K562 (cell line): Measurements from ENCODE around the gene SPTBN4. TPM values are rescaled to one million over a fixed set of nuclear protein-coding genes. Genes with fewer than 3 reads are reported as not detected.

Source experiments
- ATAC-seq: fragments of 200-7000 bp; cut with Tn5 transposase; 3 replicates; pipeline ENCODE4 v1.9.1; 2020; ENCODE audit warnings: moderate library complexity
- BruUV-seq: library from RNA; stranded (reverse); fragments of 400-500 nt; replicated peaks from 2 replicates; lab custom pipeline; 2021; lab: Mats Ljungman, UMichigan
- CTCF ChIA-PET: fragments of 300-600 bp; formaldehyde crosslinking; extraction: SDS; loops from one replicate; lab custom pipeline; 2021; ENCODE audit warnings: low intra/inter-chr PET ratio; lab: Yijun Ruan, JAX
- POLR2A ChIA-PET: fragments of 300-600, 350-650 bp; sonication (Branson Sonifier 250); formaldehyde crosslinking; extraction: SDS; loops from one replicate; lab custom pipeline; 2021; ENCODE audit warnings: antibody characterized with exemption, inconsistent platforms; lab: Yijun Ruan, JAX
- DNase-seq, 4 experiments: peaks; one replicate each; pipeline versions ENCODE4 v3.0.0 to v3.0.0-alpha.2; 2011 to 2018; ENCODE audit warnings: low spot score in 3 of 4, mixed read lengths in 3 of 4; ENCODE audit errors: extremely low read depth in 1 of 4
- FAIRE-seq: peaks from 2 replicates; lab custom pipeline; 2011; peaks lifted over from hg19 to GRCh38; lab: Jason Lieb, UNC
- H2AFZ ChIP-seq: 2 replicates; pipeline ENCODE4 v1.6.0; 2011; ENCODE audit warnings: low read depth, low read length, control low read depth, inconsistent platforms
- H3K27ac ChIP-seq: fragments of 200-600 bp; 3 replicates; pipeline ENCODE4 v1.8.0; 2011; ENCODE audit warnings: low read depth, mild to moderate bottlenecking, control low read depth, inconsistent platforms, low read length, moderate library complexity, mixed read lengths; ENCODE audit errors: extremely low read depth
- H3K27me3 ChIP-seq, 2 experiments: fragments of 300-600 bp in 1 of 2; 2 replicates in 1 of 2; 3 replicates in 1 of 2; pipeline versions ENCODE4 v1.6.0 to v1.8.0; 2011; ENCODE audit warnings: inconsistent platforms in 2 of 2, low read length in 2 of 2, mild to moderate bottlenecking in 1 of 2, mixed read lengths in 1 of 2, moderate library complexity in 1 of 2; ENCODE audit not compliant: control insufficient read depth in 2 of 2, insufficient read depth in 2 of 2
- H3K36me3 ChIP-seq: fragments of 300-600 bp; 3 replicates; pipeline ENCODE4 v1.8.0; 2011; ENCODE audit warnings: mild to moderate bottlenecking, low read length, inconsistent platforms; ENCODE audit not compliant: control insufficient read depth, insufficient read depth
- H3K4me1 ChIP-seq, 2 experiments: fragments of 200-600 bp in 1 of 2; replicated peaks in 1 of 2; 2 replicates in 1 of 2; 3 replicates in 1 of 2; pipeline versions ENCODE4 v1.5.1 to v1.8.0; 2011; ENCODE audit warnings: inconsistent platforms in 2 of 2, low read length in 2 of 2, mild to moderate bottlenecking in 1 of 2, mixed read lengths in 1 of 2, moderate library complexity in 1 of 2; ENCODE audit not compliant: control insufficient read depth in 2 of 2, insufficient read depth in 2 of 2
- H3K4me2 ChIP-seq: 2 replicates; pipeline ENCODE4 v1.6.1; 2011; ENCODE audit warnings: low read length, control low read depth, inconsistent platforms, mixed read lengths; ENCODE audit not compliant: insufficient read depth
- H3K4me3 ChIP-seq: fragments of 200-600 bp; sonication (generic), shearing (Covaris generic); 2 replicates; pipeline ENCODE4 v1.5.1; 2016; ENCODE audit warnings: control low read depth, inconsistent platforms
- H3K79me2 ChIP-seq: fragments of 200-600 bp; 3 replicates; pipeline ENCODE4 v1.8.0; 2011; ENCODE audit warnings: low read length, inconsistent platforms; ENCODE audit not compliant: control insufficient read depth, insufficient read depth
- H3K9ac ChIP-seq, 2 experiments: 2 replicates each; pipeline versions ENCODE4 v1.6.0 to v1.6.1; 2011; ENCODE audit warnings: low read depth in 2 of 2, low read length in 2 of 2, control low read depth in 1 of 2, inconsistent platforms in 1 of 2, mild to moderate bottlenecking in 1 of 2, mixed read lengths in 1 of 2; ENCODE audit not compliant: insufficient read depth in 1 of 2
- H3K9me1 ChIP-seq: one replicate; pipeline ENCODE4 v1.6.0; 2011; ENCODE audit warnings: inconsistent platforms, mild to moderate bottlenecking, low read length, moderate library complexity; ENCODE audit not compliant: control insufficient read depth, insufficient read depth
- H3K9me3 ChIP-seq: replicated peaks from 2 replicates; pipeline ENCODE4 v1.5.1; 2011; ENCODE audit warnings: low read depth, low read length, inconsistent platforms; ENCODE audit not compliant: control insufficient read depth, insufficient read depth
- H4K20me1 ChIP-seq: replicated peaks from 2 replicates; pipeline ENCODE4 v1.6.1; 2011; ENCODE audit warnings: low read length, inconsistent platforms, mixed read lengths; ENCODE audit not compliant: control insufficient read depth, insufficient read depth
- ARHGAP35 ChIP-seq: fragments of 450-650 bp; IDR thresholded peaks from 2 replicates; pipeline ENCODE4 v1.6.1; 2018; ENCODE audit not compliant: partially characterized antibody
- BRD9 ChIP-seq: fragments of 450-650 bp; IDR thresholded peaks from 2 replicates; pipeline ENCODE4 v1.6.1; 2018; ENCODE audit warnings: low read depth; ENCODE audit not compliant: partially characterized antibody
- ESRRB ChIP-seq: fragments of 250-450 bp; sonication (Bioruptor Pico); IDR thresholded peaks from 2 replicates; pipeline ENCODE4 v1.5.0; 2020; ENCODE audit warnings: mild to moderate bottlenecking, moderate library complexity, borderline replicate concordance
- FOXM1 ChIP-seq, 2 experiments: fragments of 450-650 bp in 1 of 2; sonication (generic) in 1 of 2; formaldehyde crosslinking in 1 of 2; IDR thresholded peaks; 2 replicates each; pipeline versions ENCODE4 v1.6.1 to v1.9.0; 2017 to 2022; ENCODE audit warnings: low read depth in 2 of 2, mild to moderate bottlenecking in 2 of 2, missing genetic modification reagents in 1 of 2, moderate library complexity in 1 of 2
- MAFG ChIP-seq: fragments of 450-650 bp; conservative IDR thresholded peaks from 2 replicates; pipeline ENCODE4 v1.6.1; 2016; ENCODE audit warnings: missing genetic modification characterization, missing compliant biosample characterization
- MBD2 ChIP-seq: sonication (generic); IDR thresholded peaks from 2 replicates; pipeline ENCODE4 v1.6.1; 2016; ENCODE audit warnings: low read depth, borderline replicate concordance
- NBN ChIP-seq: fragments of 450-650 bp; IDR thresholded peaks from 2 replicates; pipeline ENCODE4 v1.6.1; 2016; ENCODE audit warnings: low read depth, mild to moderate bottlenecking
- PCBP1 ChIP-seq: fragments of 200-400 bp; formaldehyde crosslinking; IDR thresholded peaks from 2 replicates; pipeline ENCODE4 v1.6.1; 2018; ENCODE audit warnings: mild to moderate bottlenecking, low read depth, low read length; ENCODE audit not compliant: poor library complexity, severe bottlenecking
- PHTF2 ChIP-seq: fragments of 250-450 bp; sonication (Bioruptor Pico); IDR thresholded peaks from 2 replicates; pipeline ENCODE4 v1.5.0; 2021; ENCODE audit warnings: mild to moderate bottlenecking
- PRPF4 ChIP-seq: fragments of 200-400 bp; formaldehyde crosslinking; IDR thresholded peaks from one replicate; pipeline ENCODE4 v1.6.1; 2017; ENCODE audit warnings: low read length, low read depth, mild to moderate bottlenecking; ENCODE audit not compliant: insufficient read depth, poor library complexity, severe bottlenecking
- RBM15 ChIP-seq: fragments of 200-400 bp; formaldehyde crosslinking; IDR thresholded peaks from 2 replicates; pipeline ENCODE4 v1.6.1; 2018; ENCODE audit warnings: mild to moderate bottlenecking, low read length, moderate library complexity; ENCODE audit not compliant: insufficient read depth
- RBM25 ChIP-seq: fragments of 200-400 bp; formaldehyde crosslinking; IDR thresholded peaks from 2 replicates; pipeline ENCODE4 v1.6.1; 2018; ENCODE audit warnings: low read length, low read depth, moderate library complexity; ENCODE audit not compliant: severe bottlenecking
- TCF7L2 ChIP-seq: fragments of 150-350 bp; IDR thresholded peaks from 2 replicates; pipeline ENCODE4 v1.6.1; 2016; ENCODE audit warnings: low read depth, mild to moderate bottlenecking, low read length, moderate library complexity
- XRCC3 ChIP-seq: fragments of 450-650 bp; IDR thresholded peaks from 2 replicates; pipeline ENCODE4 v1.6.1; 2017; ENCODE audit warnings: mild to moderate bottlenecking, moderate library complexity
- ZFP36 ChIP-seq: fragments of 150-350 bp; IDR thresholded peaks from 2 replicates; pipeline ENCODE4 v1.6.1; 2018; ENCODE audit warnings: low read length, low read depth; ENCODE audit not compliant: partially characterized antibody
- ZNF436 ChIP-seq: fragments of 250-450, 450-650 bp; sonication (Bioruptor Pico); formaldehyde crosslinking; IDR thresholded peaks from 2 replicates; pipeline ENCODE4 v1.7.0; 2020; ENCODE audit warnings: mild to moderate bottlenecking
- ZNF77 ChIP-seq: fragments of 250-450 bp; sonication (Bioruptor Pico); IDR thresholded peaks from 2 replicates; pipeline ENCODE4 v1.5.0; 2020
- ZNF785 ChIP-seq: fragments of 250-450 bp; sonication (Bioruptor Pico); IDR thresholded peaks from 2 replicates; pipeline ENCODE4 v1.4.0; 2020; ENCODE audit warnings: mild to moderate bottlenecking
- WGBS: fragments of 100-300 bp; shearing (Covaris generic); methylation state at CpG from one replicate; pipeline ENCODE4 v1.1.6; 2016; ENCODE audit warnings: low coverage, mixed read lengths; ENCODE audit not compliant: insufficient coverage; ENCODE audit errors: missing lambda C conversion rate; 5-methylcytosine and 5-hydroxymethylcytosine counted together
- in situ Hi-C: fragments of 300-500 bp; cut with MboI; formaldehyde crosslinking; loops from 4 replicates; pipeline ENCODE4 v1.15.0; 2018; ENCODE audit warnings: inconsistent platforms, mixed read lengths
- intact Hi-C: fragments of 100-400 bp; cut with micrococcal nuclease; formaldehyde crosslinking; loops from 2 replicates; pipeline ENCODE4 v1.14.2; 2022
- polyA plus RNA-seq, 8 experiments: library from polyadenylated mRNA; depleted of rRNA in 4 of 8; stranded (reverse) in 5 of 8; unstranded in 3 of 8; fragments of >200 nt; fragmentation: Nextera tagmentation in 2 of 8; fragmentation: Illumina TruSeq in 1 of 8; extraction: Ambion mirVana in 2 of 8; extraction: Trizol in 1 of 8; gene quantifications; 2 replicates each; pipeline versions ENCODE4 v1.2.1 to v1.2.3, GENCODE V29; 2011 to 2014; ENCODE audit warnings: inconsistent platforms in 1 of 8, missing spikeins in 1 of 8
- total RNA-seq, 7 experiments: library from RNA; depleted of rRNA in 6 of 7; stranded (reverse); fragments of >200 nt in 6 of 7; fragmentation: Illumina TruSeq in 2 of 7; extraction: Trizol in 2 of 7; gene quantifications; 2 replicates each; pipeline versions ENCODE4 v1.2.1 to v1.2.3, GENCODE V29; 2011 to 2021; ENCODE audit warnings: low replicate concordance in 1 of 7
- TF ChIP-seq, protein P1 (sequence below): fragments of 250-450 bp; sonication (Bioruptor Pico); IDR thresholded peaks from 2 replicates; pipeline ENCODE4 v1.4.0; 2020; ENCODE audit warnings: mild to moderate bottlenecking
- TF ChIP-seq, protein P2 (sequence below): fragments of 450-650 bp; conservative IDR thresholded peaks from 2 replicates; pipeline ENCODE4 v1.6.1; 2016; ENCODE audit warnings: missing genetic modification characterization, low read depth, mild to moderate bottlenecking, control low read depth, missing compliant biosample characterization

Gene SPTBN4
- total and polyA plus RNA-seq, 9 of the 15 experiments (the other 6 are each of a cell fraction or from before 2014, with no cell fraction given), result 0.01 to 1.5 (median 0.86) TPM

DNA sequence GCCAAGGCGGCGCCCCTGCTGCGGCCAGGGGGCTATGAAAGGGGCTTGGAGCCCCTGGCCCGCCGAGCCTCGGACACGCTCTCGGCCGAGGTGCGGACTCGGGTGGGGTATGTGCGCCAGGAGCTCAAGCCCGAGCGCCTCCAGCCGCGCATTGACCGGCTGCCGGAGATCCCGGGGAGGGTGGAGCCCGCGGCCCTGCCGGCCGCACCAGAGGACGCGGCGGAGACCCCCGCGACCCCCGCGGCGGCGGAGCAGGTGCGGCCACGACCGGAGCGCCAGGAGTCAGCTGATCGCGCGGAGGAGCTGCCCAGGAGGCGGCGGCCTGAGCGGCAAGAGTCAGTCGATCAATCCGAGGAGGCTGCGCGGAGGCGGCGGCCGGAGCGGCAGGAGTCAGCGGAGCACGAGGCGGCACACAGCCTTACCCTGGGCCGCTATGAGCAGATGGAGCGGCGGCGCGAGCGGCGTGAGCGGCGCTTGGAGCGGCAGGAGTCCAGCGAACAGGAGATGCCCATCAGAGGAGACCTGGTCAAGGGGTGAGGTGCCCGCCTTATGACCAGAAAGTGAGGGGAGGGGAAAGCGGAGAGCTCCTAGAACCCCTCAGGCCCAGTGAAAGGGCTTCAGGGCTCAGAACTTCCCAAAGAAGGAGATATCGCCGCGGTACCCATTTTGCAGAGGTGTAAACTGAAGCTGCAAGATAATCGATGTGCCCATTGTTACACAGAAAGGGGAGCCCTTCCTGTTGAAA, 101.1 kb downstream of the SPTBN4 start:
- peaks cover 4 to 31% of the 10 kb centered on the region in 2 experiments for H3K4me1 ChIP-seq
- H4K20me1 ChIP-seq, result no peaks in the 10 kb centered on the region
- H3K36me3 ChIP-seq, result no peaks in the 10 kb centered on the region
- H3K27ac ChIP-seq, result no peak overlapping the region
- ATAC-seq (no peak), DNase-seq (no peak), FAIRE-seq (no peak)
- intact Hi-C loops (no loop called here), in situ Hi-C loops (no loop called here)
- 19% methylated on average over 42 of the region's 70 CpGs for WGBS
- ChIA-PET POLR2A (interaction anchor here (0.6 to 1.8 kb wide), 6 partner anchors 11 to 292 kb away, joined by 3 to 7 read pairs (median 5); no protein-coding TSS in a partner anchor), CTCF (no interaction called here)
- no peak overlapping the region; the same call in 1 of the 2 replicates for H3K4me3 ChIP-seq
- H3K27me3 ChIP-seq, result peaks cover 8 to 23% of the 10 kb centered on the region in 2 experiments; a peak in 4 of 5 replicates
- H3K9me1 ChIP-seq, result no peaks in the 10 kb centered on the region
- no TSS peak for BruUV-seq
- H3K9me3 ChIP-seq, result no peaks in the 10 kb centered on the region
- H3K4me2 ChIP-seq, result no peak overlapping the region
- H3K9ac ChIP-seq, result peak overlapping the region in 1 of 2 experiments; percentile 55; a peak in 1 of 4 replicates
- H2AFZ ChIP-seq, result peak overlapping the region; percentile 21; the same call in 1 of the 2 replicates
- H3K79me2 ChIP-seq, result no peaks in the 10 kb centered on the region
- TF ChIP-seq PCBP1, result peak; percentile 32
- TF ChIP-seq RBM25, result peak; percentile 98
- no peak for TF ChIP-seq ARHGAP35
- peak; percentile 87 for TF ChIP-seq ZNF436
- no peak for TF ChIP-seq NBN
- no peak for TF ChIP-seq PRPF4
- no peak for TF ChIP-seq XRCC3
- no peak for TF ChIP-seq ZNF785 (CRISPR knock-in tag)
- TF ChIP-seq, protein P1, sequence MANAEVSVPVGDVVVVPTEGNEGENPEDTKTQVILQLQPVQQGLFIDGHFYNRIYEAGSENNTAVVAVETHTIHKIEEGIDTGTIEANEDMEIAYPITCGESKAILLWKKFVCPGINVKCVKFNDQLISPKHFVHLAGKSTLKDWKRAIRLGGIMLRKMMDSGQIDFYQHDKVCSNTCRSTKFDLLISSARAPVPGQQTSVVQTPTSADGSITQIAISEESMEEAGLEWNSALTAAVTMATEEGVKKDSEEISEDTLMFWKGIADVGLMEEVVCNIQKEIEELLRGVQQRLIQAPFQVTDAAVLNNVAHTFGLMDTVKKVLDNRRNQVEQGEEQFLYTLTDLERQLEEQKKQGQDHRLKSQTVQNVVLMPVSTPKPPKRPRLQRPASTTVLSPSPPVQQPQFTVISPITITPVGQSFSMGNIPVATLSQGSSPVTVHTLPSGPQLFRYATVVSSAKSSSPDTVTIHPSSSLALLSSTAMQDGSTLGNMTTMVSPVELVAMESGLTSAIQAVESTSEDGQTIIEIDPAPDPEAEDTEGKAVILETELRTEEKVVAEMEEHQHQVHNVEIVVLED (CRISPR knock-in tag), result no peak
- no peak for TF ChIP-seq TCF7L2
- no peak for TF ChIP-seq BRD9
- TF ChIP-seq ESRRB (CRISPR knock-in tag), result no peak
- no peak for TF ChIP-seq RBM15
- TF ChIP-seq, protein P2, sequence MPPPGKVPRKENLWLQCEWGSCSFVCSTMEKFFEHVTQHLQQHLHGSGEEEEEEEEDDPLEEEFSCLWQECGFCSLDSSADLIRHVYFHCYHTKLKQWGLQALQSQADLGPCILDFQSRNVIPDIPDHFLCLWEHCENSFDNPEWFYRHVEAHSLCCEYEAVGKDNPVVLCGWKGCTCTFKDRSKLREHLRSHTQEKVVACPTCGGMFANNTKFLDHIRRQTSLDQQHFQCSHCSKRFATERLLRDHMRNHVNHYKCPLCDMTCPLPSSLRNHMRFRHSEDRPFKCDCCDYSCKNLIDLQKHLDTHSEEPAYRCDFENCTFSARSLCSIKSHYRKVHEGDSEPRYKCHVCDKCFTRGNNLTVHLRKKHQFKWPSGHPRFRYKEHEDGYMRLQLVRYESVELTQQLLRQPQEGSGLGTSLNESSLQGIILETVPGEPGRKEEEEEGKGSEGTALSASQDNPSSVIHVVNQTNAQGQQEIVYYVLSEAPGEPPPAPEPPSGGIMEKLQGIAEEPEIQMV (tag), result no peak
- TF ChIP-seq MAFG (tag), result no peak
- TF ChIP-seq ZNF77 (CRISPR knock-in tag), result no peak
- TF ChIP-seq MBD2, result no peak
- TF ChIP-seq PHTF2 (CRISPR knock-in tag), result no peak
- TF ChIP-seq FOXM1 (IDR thresholded peaks at IDR 0.05; ENCODE audit: low read depth), result no peak
- no peak for TF ChIP-seq FOXM1 (CRISPR knock-in tag; IDR thresholded peaks at IDR 0.05; ENCODE audit: low read depth)
- TF ChIP-seq ZFP36, result peak; percentile 98
